PFSK-1 (cell line): ENCODE data around the gene ISCA1.

Experiments used
- POLR2AphosphoS5 ChIP-seq: IDR thresholded peaks from 2 replicates; pipeline ENCODE4 v1.6.1; 2012; ENCODE audit warnings: low read depth, mild to moderate bottlenecking, control low read depth, low read length, moderate library complexity
- REST ChIP-seq, 2 experiments: IDR thresholded peaks; 2 replicates each; pipeline versions ENCODE4 v1.6.1 to v1.8.0; 2011 to 2012; ENCODE audit warnings: low read depth in 2 of 2, low read length in 2 of 2, control low read depth in 1 of 2, inconsistent platforms in 1 of 2, mild to moderate bottlenecking in 1 of 2, moderate library complexity in 1 of 2; ENCODE audit not compliant: insufficient read depth in 1 of 2

GRCh38 chr9:86287013-86287412 lies 4.7 kb upstream of the ISCA1 start:
- TF ChIP-seq POLR2AphosphoS5 (no peak), REST (IDR thresholded peaks at IDR 0.05; ENCODE audit: insufficient read depth in 1 of 2, low read depth in 2 of 2, low read length in 2 of 2) (no peak)
